Fibroblast of lung (primary cell): ENCODE data around the gene HRAS.

Experiments used
- EZH2 ChIP-seq: IDR thresholded peaks from 2 replicates; pipeline ENCODE4 v1.5.1; 2012; ENCODE audit warnings: low read length, control low read depth, mild to moderate bottlenecking; ENCODE audit errors: missing control alignments
- TF ChIP-seq, protein P1 (sequence below), 2 donors: IDR thresholded peaks in 1 of 2; conservative IDR thresholded peaks in 1 of 2; 1 replicate in 1 of 2; 2 replicates in 1 of 2; pipeline ENCODE4 v1.5.1; 2011 to 2012; ENCODE audit warnings: low read length in 2 of 2, control low read depth in 1 of 2, inconsistent platforms in 1 of 2, low read depth in 1 of 2, mild to moderate bottlenecking in 1 of 2

DNA sequence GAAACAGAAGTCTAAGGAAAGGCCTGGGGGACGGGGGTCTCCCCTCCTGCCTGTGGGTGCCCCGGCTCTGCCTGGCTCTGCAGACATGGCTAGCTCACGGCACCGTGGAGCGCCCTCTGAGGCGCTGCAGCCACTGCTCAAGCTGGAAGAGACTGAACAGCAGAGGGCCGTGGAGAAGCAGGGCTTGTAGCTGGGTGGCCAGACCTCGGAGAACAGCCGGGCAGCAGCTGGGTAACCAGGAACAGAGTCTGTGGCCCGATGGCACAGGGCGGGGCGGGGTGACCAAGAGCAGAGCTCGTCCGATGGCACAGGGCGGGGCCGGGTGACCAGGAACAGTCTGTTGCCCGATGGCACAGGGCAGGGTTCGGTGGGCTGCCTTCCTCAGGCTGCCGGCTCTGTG lies 46.4 kb downstream of the HRAS start:
- TF ChIP-seq, protein P1, sequence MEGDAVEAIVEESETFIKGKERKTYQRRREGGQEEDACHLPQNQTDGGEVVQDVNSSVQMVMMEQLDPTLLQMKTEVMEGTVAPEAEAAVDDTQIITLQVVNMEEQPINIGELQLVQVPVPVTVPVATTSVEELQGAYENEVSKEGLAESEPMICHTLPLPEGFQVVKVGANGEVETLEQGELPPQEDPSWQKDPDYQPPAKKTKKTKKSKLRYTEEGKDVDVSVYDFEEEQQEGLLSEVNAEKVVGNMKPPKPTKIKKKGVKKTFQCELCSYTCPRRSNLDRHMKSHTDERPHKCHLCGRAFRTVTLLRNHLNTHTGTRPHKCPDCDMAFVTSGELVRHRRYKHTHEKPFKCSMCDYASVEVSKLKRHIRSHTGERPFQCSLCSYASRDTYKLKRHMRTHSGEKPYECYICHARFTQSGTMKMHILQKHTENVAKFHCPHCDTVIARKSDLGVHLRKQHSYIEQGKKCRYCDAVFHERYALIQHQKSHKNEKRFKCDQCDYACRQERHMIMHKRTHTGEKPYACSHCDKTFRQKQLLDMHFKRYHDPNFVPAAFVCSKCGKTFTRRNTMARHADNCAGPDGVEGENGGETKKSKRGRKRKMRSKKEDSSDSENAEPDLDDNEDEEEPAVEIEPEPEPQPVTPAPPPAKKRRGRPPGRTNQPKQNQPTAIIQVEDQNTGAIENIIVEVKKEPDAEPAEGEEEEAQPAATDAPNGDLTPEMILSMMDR (conservative IDR thresholded peaks at IDR 0.05 in 1 of 2, IDR thresholded peaks at IDR 0.05 in 1 of 2; ENCODE audit: low read depth in 1 of 2, low read length in 2 of 2) = no peak
- no peak for TF ChIP-seq EZH2
